ENCODE measurements around the gene MALT1. TPM values are rescaled to one million over a fixed set of nuclear protein-coding genes. Genes with fewer than 3 reads are reported as not detected.

Gene MALT1
- total and polyA plus RNA-seq, 2 experiments from 2014 or later: 5.2 to 18.8 TPM

- peaks cover 7% of the 10 kb centered on the region for H3K27me3 Mint-ChIP-seq (ENCODE audit: insufficient read depth, low read depth, poor library complexity)
- Histone ChIP-seq H3K79me2 (replicated peaks; ENCODE audit: insufficient read depth) (peaks cover 48% of the 10 kb centered on the region), H3K36me3 (ENCODE audit: insufficient read depth) (no peaks in the 10 kb centered on the region), H3K4me3 (no peak overlapping the region), H3F3A (replicated peaks; ENCODE audit: low read depth) (peaks cover 4% of the 10 kb centered on the region; the same call in 1 of the 2 replicates), H3K9me2 (ENCODE audit: insufficient read depth) (no peaks in the 10 kb centered on the region), H4K20me1 (replicated peaks; ENCODE audit: insufficient read depth) (no peaks in the 10 kb centered on the region; the same call in 1 of the 2 replicates), H3K4me2 (no peak overlapping the region), H3K27me3 (ENCODE audit: insufficient read depth) (no peaks in the 10 kb centered on the region), H3K27ac (ENCODE audit: low read depth) (no peak overlapping the region; the same call in 1 of the 2 replicates), H3K4me1 (ENCODE audit: insufficient read depth) (peaks cover 15% of the 10 kb centered on the region; the same call in 1 of the 2 replicates), H2AFZ (no peak overlapping the region)
- no peak for TF ChIP-seq ZNF462 (CRISPR knock-in tag; IDR thresholded peaks at IDR 0.05)
- TF ChIP-seq NANOG (IDR thresholded peaks at IDR 0.05; ENCODE audit: borderline replicate concordance): no peak
- TF ChIP-seq, protein P1, sequence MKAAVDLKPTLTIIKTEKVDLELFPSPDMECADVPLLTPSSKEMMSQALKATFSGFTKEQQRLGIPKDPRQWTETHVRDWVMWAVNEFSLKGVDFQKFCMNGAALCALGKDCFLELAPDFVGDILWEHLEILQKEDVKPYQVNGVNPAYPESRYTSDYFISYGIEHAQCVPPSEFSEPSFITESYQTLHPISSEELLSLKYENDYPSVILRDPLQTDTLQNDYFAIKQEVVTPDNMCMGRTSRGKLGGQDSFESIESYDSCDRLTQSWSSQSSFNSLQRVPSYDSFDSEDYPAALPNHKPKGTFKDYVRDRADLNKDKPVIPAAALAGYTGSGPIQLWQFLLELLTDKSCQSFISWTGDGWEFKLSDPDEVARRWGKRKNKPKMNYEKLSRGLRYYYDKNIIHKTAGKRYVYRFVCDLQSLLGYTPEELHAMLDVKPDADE (IDR thresholded peaks at IDR 0.05): no peak
- no peak for TF ChIP-seq EZH2phosphoT487 (IDR thresholded peaks at IDR 0.05; ENCODE audit: unreplicated experiment)
- no peak for TF ChIP-seq EZH2 (IDR thresholded peaks at IDR 0.05; ENCODE audit: low read depth, unreplicated experiment)
- TF ChIP-seq STAT1 (IDR thresholded peaks at IDR 0.05; ENCODE audit: unreplicated experiment): no peak
- TF ChIP-seq POLR2AphosphoS5 (IDR thresholded peaks at IDR 0.05; ENCODE audit: low read depth): no peak
- TF ChIP-seq, protein P2, sequence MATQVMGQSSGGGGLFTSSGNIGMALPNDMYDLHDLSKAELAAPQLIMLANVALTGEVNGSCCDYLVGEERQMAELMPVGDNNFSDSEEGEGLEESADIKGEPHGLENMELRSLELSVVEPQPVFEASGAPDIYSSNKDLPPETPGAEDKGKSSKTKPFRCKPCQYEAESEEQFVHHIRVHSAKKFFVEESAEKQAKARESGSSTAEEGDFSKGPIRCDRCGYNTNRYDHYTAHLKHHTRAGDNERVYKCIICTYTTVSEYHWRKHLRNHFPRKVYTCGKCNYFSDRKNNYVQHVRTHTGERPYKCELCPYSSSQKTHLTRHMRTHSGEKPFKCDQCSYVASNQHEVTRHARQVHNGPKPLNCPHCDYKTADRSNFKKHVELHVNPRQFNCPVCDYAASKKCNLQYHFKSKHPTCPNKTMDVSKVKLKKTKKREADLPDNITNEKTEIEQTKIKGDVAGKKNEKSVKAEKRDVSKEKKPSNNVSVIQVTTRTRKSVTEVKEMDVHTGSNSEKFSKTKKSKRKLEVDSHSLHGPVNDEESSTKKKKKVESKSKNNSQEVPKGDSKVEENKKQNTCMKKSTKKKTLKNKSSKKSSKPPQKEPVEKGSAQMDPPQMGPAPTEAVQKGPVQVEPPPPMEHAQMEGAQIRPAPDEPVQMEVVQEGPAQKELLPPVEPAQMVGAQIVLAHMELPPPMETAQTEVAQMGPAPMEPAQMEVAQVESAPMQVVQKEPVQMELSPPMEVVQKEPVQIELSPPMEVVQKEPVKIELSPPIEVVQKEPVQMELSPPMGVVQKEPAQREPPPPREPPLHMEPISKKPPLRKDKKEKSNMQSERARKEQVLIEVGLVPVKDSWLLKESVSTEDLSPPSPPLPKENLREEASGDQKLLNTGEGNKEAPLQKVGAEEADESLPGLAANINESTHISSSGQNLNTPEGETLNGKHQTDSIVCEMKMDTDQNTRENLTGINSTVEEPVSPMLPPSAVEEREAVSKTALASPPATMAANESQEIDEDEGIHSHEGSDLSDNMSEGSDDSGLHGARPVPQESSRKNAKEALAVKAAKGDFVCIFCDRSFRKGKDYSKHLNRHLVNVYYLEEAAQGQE (IDR thresholded peaks at IDR 0.05; ENCODE audit: unreplicated experiment): no peak
- TF ChIP-seq CTCF (conservative IDR thresholded peaks at IDR 0.05; ENCODE audit: low read depth in 2 of 2): no peak
- TF ChIP-seq JUNB (IDR thresholded peaks at IDR 0.05; ENCODE audit: unreplicated experiment): no peak
- TF ChIP-seq CREB1 (CRISPR knock-in tag; IDR thresholded peaks at IDR 0.05; ENCODE audit: low read depth): no peak
- TF ChIP-seq ZNF331 (CRISPR knock-in tag; IDR thresholded peaks at IDR 0.05; ENCODE audit: low read depth): no peak
- TF ChIP-seq ZNF114 (CRISPR knock-in tag; IDR thresholded peaks at IDR 0.05): no peak
- ATAC-seq (no peak), DNase-seq (ENCODE audit: low spot score) (no peak)
- no peaks in the 10 kb centered on the region for H3K9me3 Mint-ChIP-seq
- H3K27ac Mint-ChIP-seq: no peak overlapping the region
- H3K36me3 Mint-ChIP-seq (ENCODE audit: low read depth): no peaks in the 10 kb centered on the region; the same call in 2 of the 3 replicates
- H3K4me1 Mint-ChIP-seq: peaks cover 12% of the 10 kb centered on the region
- no peak overlapping the region for H3K4me3 Mint-ChIP-seq
Observed at GRCh38 chr18:58676270-58676669, 5.0 kb downstream of the MALT1 start.
